Thoracic aorta (tissue), 2 donors: ENCODE measurements around the gene DDAH1. TPM values are rescaled to one million over a fixed set of nuclear protein-coding genes. Genes with fewer than 3 reads are reported as not detected.

Experiments used
- ATAC-seq: fragments of 150-250 bp; one replicate; pipeline ENCODE4 v1.8.0; 2017; ENCODE audit warnings: low read depth; ENCODE audit not compliant: insufficient number of reproducible peaks, low FRiP score
- DNase-seq: peaks from one replicate; pipeline ENCODE4 v3.0.0-alpha.2; 2020; ENCODE audit warnings: low spot score
- H3K27ac ChIP-seq, 2 donors: fragments of 200-600 bp; sonication (generic); 1 replicate in 1 of 2; 2 replicates in 1 of 2; pipeline ENCODE4 v1.5.1; 2016; ENCODE audit warnings: mild to moderate bottlenecking in 2 of 2, moderate library complexity in 2 of 2
- H3K27me3 ChIP-seq: fragments of 200-600 bp; sonication (generic); replicated peaks from 2 replicates; pipeline ENCODE4 v1.6.0; 2016; ENCODE audit warnings: mild to moderate bottlenecking; ENCODE audit not compliant: insufficient read depth
- H3K36me3 ChIP-seq: fragments of 200-600 bp; sonication (generic); one replicate; pipeline ENCODE4 v1.5.1; 2016
- H3K4me1 ChIP-seq, 2 donors: fragments of 200-600 bp; sonication (generic); 1 replicate in 1 of 2; 2 replicates in 1 of 2; pipeline versions ENCODE4 v1.5.1 to v1.6.0; 2016; ENCODE audit warnings: low read depth in 2 of 2, mild to moderate bottlenecking in 1 of 2; ENCODE audit not compliant: control insufficient read depth in 1 of 2
- H3K4me3 ChIP-seq: fragments of 200-600 bp; sonication (generic); 2 replicates; pipeline ENCODE4 v1.5.1; 2016; ENCODE audit warnings: mild to moderate bottlenecking
- H3K9me3 ChIP-seq: fragments of 200-600 bp; sonication (generic); 2 replicates; pipeline ENCODE4 v1.5.1; 2016
- total RNA-seq, 2 donors: library from RNA; depleted of rRNA; stranded (reverse); fragments of >200 nt; gene quantifications; one replicate each; pipeline versions ENCODE4 v1.1.0 to v1.2.3, GENCODE V29; 2016
- TF ChIP-seq, protein P1 (sequence below): fragments of 200-600 bp; sonication (generic); IDR thresholded peaks from one replicate; pipeline ENCODE4 v1.5.1; 2019; ENCODE audit warnings: antibody characterized with exemption

The DDAH1 gene
- total RNA-seq, 2 donors from 2014 or later, result 30.5 to 55.4 TPM

DNA sequence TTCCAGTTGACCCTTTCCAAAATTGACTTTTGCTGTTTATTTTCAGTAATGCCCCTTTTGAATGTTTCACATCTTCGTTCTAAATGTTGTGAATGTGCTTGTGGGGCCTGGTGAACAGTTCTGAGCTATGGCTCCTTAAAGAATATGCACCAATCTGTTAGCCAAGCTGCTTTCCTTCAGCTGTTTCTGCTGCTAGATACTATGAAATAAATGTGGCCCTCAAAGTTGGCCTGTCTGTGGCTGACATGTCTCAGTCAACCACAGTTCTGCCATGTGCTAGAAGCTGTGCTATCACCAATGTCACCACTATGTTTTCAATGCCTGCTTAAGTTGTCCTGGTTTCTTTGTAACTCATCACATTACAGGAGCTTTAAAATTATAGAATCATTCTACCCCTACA lies 101.9 kb downstream of the DDAH1 start:
- Histone ChIP-seq H3K4me3 (no peak overlapping the region), H3K36me3 (no peaks in the 10 kb centered on the region), H3K27me3 (no peaks in the 10 kb centered on the region), H3K4me1 (peaks cover 30 to 59% of the 10 kb centered on the region in 2 donors), H3K9me3 (no peaks in the 10 kb centered on the region), H3K27ac (no peak overlapping the region)
- TF ChIP-seq, protein P1, sequence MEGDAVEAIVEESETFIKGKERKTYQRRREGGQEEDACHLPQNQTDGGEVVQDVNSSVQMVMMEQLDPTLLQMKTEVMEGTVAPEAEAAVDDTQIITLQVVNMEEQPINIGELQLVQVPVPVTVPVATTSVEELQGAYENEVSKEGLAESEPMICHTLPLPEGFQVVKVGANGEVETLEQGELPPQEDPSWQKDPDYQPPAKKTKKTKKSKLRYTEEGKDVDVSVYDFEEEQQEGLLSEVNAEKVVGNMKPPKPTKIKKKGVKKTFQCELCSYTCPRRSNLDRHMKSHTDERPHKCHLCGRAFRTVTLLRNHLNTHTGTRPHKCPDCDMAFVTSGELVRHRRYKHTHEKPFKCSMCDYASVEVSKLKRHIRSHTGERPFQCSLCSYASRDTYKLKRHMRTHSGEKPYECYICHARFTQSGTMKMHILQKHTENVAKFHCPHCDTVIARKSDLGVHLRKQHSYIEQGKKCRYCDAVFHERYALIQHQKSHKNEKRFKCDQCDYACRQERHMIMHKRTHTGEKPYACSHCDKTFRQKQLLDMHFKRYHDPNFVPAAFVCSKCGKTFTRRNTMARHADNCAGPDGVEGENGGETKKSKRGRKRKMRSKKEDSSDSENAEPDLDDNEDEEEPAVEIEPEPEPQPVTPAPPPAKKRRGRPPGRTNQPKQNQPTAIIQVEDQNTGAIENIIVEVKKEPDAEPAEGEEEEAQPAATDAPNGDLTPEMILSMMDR, result no peak
- no peak for DNase-seq
- no peak for ATAC-seq

DNA sequence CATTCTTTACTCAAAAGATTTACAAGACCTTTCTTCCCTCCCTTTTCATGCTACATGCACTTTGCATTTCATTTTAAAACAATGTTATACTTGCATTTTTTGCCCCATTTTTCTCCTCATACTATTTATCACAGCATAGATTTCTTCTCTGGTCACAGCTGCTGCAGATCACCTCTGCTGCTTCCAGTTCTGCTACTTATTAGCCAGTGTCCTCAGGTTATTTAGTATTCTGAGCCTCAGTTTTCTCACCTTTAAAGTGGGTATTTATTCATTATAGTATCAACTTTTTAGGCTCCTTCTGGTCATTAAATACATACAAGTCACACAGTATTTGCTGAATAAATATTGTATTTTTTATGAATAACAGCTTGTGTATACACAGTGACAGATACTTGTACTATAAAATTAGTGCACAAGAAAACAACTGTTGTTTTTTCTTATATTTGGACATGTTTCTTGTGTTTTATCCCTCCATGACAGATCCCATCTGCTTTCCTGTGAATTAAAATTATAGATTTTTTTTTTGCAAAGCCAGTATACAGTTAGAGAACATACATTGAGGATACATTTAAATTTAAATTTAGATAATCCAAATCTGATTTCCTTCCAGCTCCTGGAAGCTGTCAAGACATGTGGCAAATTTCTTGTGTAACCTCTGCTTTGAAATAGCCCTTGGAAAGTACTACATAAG lies 103.2 kb downstream of the DDAH1 start:
- H3K36me3 ChIP-seq, result no peaks in the 10 kb centered on the region
- TF ChIP-seq, protein P1, result no peak
- H3K9me3 ChIP-seq, result no peaks in the 10 kb centered on the region
- H3K4me3 ChIP-seq, result no peak overlapping the region
- H3K27ac ChIP-seq, result peak overlapping the region in 1 of 2 donors; percentile 61
- DNase-seq (no peak), ATAC-seq (no peak)
- peaks cover 29 to 47% of the 10 kb centered on the region in 2 donors for H3K4me1 ChIP-seq
- H3K27me3 ChIP-seq, result no peaks in the 10 kb centered on the region

DNA sequence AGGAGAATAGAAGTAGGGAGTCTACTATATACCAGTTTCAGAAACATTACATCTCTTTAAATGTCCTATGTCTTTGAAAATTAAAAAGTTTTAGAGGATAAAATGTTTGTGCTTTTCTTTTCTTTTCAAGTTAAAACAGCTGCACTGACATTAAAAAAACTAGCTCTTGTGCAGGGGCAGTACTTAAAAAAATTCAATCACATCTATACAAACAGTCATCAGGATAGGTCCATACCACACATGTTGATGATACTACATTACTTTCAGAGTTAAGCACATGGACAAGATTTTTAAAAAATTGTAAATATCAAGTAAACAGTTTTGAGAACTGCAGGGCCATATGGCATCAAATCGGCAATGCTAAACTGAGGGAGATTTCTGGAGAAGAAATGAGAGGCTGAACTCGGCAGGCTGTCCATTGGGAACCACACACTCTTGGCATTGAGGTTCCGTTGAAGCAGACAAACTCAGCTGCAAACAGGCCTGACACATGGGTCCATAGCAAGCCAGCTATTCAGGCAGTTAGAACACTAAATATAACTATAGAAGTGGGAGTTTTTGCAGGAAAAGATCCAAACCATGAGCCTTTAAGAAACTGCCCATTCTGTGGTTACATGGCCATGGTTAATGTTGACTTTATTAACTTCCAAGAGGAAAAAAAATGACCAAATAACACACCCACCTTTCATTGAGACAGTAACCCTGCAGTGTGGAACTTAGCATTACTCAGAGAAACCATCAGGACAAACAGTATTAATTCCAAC lies 104.0 kb downstream of the DDAH1 start:
- peaks cover 25 to 38% of the 10 kb centered on the region in 2 donors for H3K4me1 ChIP-seq
- peak overlapping the region; percentile 16 to 61 for H3K27ac ChIP-seq
- H3K9me3 ChIP-seq, result no peaks in the 10 kb centered on the region
- H3K27me3 ChIP-seq, result no peaks in the 10 kb centered on the region
- TF ChIP-seq, protein P1, result no peak
- ATAC-seq, result no peak
- H3K36me3 ChIP-seq, result no peaks in the 10 kb centered on the region
- DNase-seq, result no peak
- H3K4me3 ChIP-seq, result no peak overlapping the region

DNA sequence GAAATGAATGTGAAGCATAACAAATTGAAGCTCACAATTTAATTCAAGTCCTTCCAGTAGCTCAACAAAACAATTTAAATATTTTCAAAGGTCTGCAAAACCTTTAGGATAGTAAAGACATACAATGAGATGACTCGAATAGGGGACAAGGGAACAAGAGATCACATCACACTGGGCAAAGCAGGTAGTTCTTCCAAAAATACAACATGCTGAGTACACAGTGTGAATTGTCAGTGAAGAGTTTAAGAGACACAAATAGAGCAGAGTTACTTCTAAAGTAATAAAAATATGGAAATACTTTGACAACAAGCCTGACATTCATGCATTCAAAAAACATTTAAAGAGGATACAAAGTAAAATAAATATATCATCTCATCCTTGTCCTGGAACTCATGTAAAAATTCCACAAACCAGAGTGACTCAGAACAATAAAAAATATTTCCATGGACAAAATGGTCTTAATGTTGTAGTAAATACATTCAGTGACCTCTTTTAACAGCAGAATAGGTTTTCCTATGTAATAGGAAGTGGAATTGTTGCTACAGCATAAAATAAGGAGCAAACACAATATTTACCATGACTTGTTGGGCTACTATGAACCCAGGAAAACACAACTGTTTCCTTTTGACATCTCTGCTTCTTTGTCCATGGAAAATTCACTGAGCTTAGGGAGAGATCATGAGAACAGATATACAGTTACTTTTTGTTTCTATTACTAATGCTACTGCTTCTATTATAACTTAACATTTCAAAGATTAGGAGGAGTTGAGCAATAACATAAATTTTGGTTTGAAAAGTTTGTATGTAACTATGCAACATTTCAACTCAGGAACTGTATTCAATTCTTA lies 104.9 kb downstream of the DDAH1 start:
- Histone ChIP-seq H3K4me3 (no peak overlapping the region), H3K9me3 (no peaks in the 10 kb centered on the region), H3K27me3 (no peaks in the 10 kb centered on the region), H3K4me1 (peaks cover 25 to 34% of the 10 kb centered on the region in 2 donors), H3K36me3 (no peaks in the 10 kb centered on the region), H3K27ac (peak overlapping the region; percentile 31 to 61)
- no peak for ATAC-seq
- DNase-seq, result no peak
- TF ChIP-seq, protein P1, result no peak
